Upper lobe of left lung (tissue), 6 donors: ENCODE measurements around the gene CYLD. TPM values are rescaled to one million over a fixed set of nuclear protein-coding genes. Genes with fewer than 3 reads are reported as not detected.

ENCODE experiments used
- ATAC-seq, 2 donors: fragments of 200-7000 bp; cut with Tn5 transposase; one replicate each; pipeline ENCODE4 v1.9.1; 2022; ENCODE audit warnings: mild to moderate bottlenecking in 2 of 2, moderate library complexity in 2 of 2; ENCODE audit not compliant: low FRiP score in 2 of 2
- DNase-seq, 2 donors: peaks; one replicate each; pipeline ENCODE4 v3.0.0-alpha.2; 2019 to 2020
- H3K27ac ChIP-seq, 4 donors: fragments of 200-600 bp; sonication (generic); one replicate each; pipeline ENCODE4 v1.5.1; 2016 to 2019
- H3K27me3 ChIP-seq, 4 donors: fragments of 200-600 bp; sonication (generic); one replicate each; pipeline ENCODE4 v1.5.1; 2017 to 2019
- H3K36me3 ChIP-seq, 4 donors: fragments of 200-600 bp; sonication (generic); one replicate each; pipeline ENCODE4 v1.5.1; 2016 to 2019
- H3K4me1 ChIP-seq, 4 donors: fragments of 200-600 bp; sonication (generic); one replicate each; pipeline ENCODE4 v1.5.1; 2018 to 2019
- H3K4me3 ChIP-seq, 4 donors: fragments of 200-600 bp; sonication (generic); one replicate each; pipeline ENCODE4 v1.5.1; 2017 to 2019; ENCODE audit warnings: mild to moderate bottlenecking in 2 of 4, moderate library complexity in 1 of 4
- H3K9me3 ChIP-seq, 4 donors: fragments of 200-600 bp; sonication (generic); one replicate each; pipeline ENCODE4 v1.5.1; 2018 to 2019
- EP300 ChIP-seq, 4 donors: sonication (generic); formaldehyde crosslinking; IDR thresholded peaks; one replicate each; pipeline ENCODE4 v1.5.1; 2017; ENCODE audit warnings: antibody characterized with exemption in 4 of 4, control low read depth in 2 of 4
- POLR2A ChIP-seq, 4 donors: fragments of 450-650 bp; IDR thresholded peaks; one replicate each; pipeline ENCODE4 v1.5.1; 2016 to 2017; ENCODE audit warnings: antibody characterized with exemption in 4 of 4, mild to moderate bottlenecking in 2 of 4
- POLR2AphosphoS5 ChIP-seq, 2 donors: sonication (generic); formaldehyde crosslinking; IDR thresholded peaks; one replicate each; pipeline ENCODE4 v1.5.1; 2017; ENCODE audit warnings: antibody characterized with exemption in 2 of 2
- WGBS, 2 donors: methylation state at CpG; one replicate each; pipeline ENCODE4 v1.1.5; 2017 to 2018; 5-methylcytosine and 5-hydroxymethylcytosine counted together
- total RNA-seq, 6 donors: library from RNA; depleted of rRNA in 4 of 6; stranded (reverse); fragments of >200 nt in 4 of 6; gene quantifications; one replicate each; pipeline versions ENCODE4 v1.1.0 to v1.2.1, GENCODE V29; 2016 to 2021
- TF ChIP-seq, protein P1 (sequence below), 6 experiments: fragments of 450-650 bp in 4 of 6; fragments of 200-600 bp in 2 of 6; sonication (generic) in 2 of 6; IDR thresholded peaks; one replicate each; pipeline ENCODE4 v1.5.1; 2016 to 2019; ENCODE audit warnings: antibody characterized with exemption in 6 of 6
- donor health status: DM: no; HTN: no; CAD: no; lungs with moderate emphysema.
- donor health status: DM: no; HTN: yes; CAD: no; lungs with severe emphysema.

Gene CYLD
- total RNA-seq, 6 donors from 2014 or later, result 25.5 to 72.1 (median 46.1) TPM

DNA sequence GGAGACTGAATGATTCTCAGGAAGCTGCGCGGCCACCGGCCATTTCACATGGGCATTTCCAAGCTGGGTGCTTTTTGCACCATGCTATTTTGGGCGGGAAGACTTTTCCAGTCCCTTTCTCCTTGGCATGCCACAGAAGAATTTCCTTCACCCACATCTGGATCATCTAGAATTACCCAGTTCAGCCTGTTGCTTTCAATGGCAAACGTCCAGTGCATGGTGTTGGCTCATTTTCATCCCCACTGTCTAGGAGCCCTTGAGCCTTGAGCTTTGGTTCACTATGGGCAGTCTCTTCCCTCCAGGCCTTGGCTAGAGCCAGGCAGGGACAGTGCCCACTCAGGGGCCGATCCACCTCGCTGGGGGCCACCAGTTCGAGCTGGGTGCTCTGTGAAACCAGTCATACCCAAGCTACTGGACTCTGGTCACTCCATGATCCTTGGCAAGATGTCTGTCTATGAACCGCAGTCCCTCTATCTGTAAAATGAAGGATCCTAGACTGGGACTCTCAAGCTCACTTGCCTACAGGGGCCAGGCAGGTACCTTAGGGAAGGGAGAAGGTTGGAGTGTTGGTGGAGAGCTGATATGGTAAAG is 71.1 kb downstream of the CYLD start:
- H3K27me3 ChIP-seq, result no peaks in the 10 kb centered on the region
- H3K4me3 ChIP-seq, result no peak overlapping the region
- no peak overlapping the region for H3K27ac ChIP-seq
- ATAC-seq (no peak), DNase-seq (peak in 1 of 2 donors; percentile 32)
- TF ChIP-seq POLR2AphosphoS5 (IDR thresholded peaks at IDR 0.05), result no peak
- TF ChIP-seq POLR2A (IDR thresholded peaks at IDR 0.05), result no peak
- TF ChIP-seq, protein P1, sequence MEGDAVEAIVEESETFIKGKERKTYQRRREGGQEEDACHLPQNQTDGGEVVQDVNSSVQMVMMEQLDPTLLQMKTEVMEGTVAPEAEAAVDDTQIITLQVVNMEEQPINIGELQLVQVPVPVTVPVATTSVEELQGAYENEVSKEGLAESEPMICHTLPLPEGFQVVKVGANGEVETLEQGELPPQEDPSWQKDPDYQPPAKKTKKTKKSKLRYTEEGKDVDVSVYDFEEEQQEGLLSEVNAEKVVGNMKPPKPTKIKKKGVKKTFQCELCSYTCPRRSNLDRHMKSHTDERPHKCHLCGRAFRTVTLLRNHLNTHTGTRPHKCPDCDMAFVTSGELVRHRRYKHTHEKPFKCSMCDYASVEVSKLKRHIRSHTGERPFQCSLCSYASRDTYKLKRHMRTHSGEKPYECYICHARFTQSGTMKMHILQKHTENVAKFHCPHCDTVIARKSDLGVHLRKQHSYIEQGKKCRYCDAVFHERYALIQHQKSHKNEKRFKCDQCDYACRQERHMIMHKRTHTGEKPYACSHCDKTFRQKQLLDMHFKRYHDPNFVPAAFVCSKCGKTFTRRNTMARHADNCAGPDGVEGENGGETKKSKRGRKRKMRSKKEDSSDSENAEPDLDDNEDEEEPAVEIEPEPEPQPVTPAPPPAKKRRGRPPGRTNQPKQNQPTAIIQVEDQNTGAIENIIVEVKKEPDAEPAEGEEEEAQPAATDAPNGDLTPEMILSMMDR (IDR thresholded peaks at IDR 0.05), result no peak
- 82 to 83% methylated on average over 6 to 9 of the region's 9 CpGs for WGBS, 2 donors
- no peaks in the 10 kb centered on the region for H3K36me3 ChIP-seq
- no peaks in the 10 kb centered on the region for H3K4me1 ChIP-seq
- H3K9me3 ChIP-seq, result no peaks in the 10 kb centered on the region

DNA sequence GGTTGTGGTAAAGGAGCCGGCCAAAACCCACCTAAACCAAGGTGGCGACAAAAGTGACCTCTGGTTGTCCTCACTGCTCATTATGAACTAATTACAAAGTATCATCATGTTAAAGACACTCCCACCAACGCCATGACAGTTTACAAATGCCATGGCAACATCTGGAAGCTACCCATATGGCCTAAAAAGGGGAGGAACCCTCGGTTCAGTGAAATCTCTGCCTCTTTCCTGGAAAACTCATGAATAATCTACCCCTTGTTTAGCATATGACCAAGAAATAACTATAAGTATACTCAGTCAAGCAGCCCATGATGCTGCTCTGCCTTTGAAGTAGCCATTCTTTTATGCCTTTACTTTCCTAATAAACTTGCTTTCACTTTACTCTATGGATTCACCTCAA is 72.2 kb downstream of the CYLD start:
- DNase-seq (no peak), ATAC-seq (no peak)
- Histone ChIP-seq H3K9me3 (no peaks in the 10 kb centered on the region), H3K4me3 (no peak overlapping the region), H3K36me3 (no peaks in the 10 kb centered on the region), H3K27me3 (no peaks in the 10 kb centered on the region), H3K4me1 (no peaks in the 10 kb centered on the region), H3K27ac (no peak overlapping the region)
- 66 to 84% methylated on average over 4 of the region's 4 CpGs for WGBS, 2 donors
- TF ChIP-seq, protein P1 (IDR thresholded peaks at IDR 0.05), result no peak
- TF ChIP-seq POLR2AphosphoS5 (IDR thresholded peaks at IDR 0.05), result no peak
- TF ChIP-seq POLR2A (IDR thresholded peaks at IDR 0.05), result no peak
- no peak for TF ChIP-seq EP300 (IDR thresholded peaks at IDR 0.05)

DNA sequence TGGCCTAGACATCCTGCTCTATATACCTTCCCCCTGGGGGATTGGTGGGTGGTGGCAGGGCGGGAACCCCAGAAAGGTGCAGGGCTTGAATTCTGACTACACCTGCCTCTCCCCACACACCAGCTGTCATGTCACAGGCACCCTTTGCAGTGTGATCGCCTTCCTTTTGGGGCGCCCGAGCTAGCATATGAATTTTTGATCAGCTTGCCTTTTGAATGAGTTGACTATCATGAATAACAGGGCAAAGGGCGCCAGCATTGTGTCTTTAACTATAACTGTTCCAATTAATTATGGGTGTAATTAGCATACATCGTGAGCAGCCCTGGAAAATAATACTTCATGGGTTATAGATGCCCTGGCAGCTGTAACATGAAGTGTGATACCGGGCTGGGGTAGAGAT is 72.7 kb downstream of the CYLD start:
- DNase-seq, result no peak
- TF ChIP-seq POLR2A (IDR thresholded peaks at IDR 0.05), result no peak
- no peak for TF ChIP-seq POLR2AphosphoS5 (IDR thresholded peaks at IDR 0.05)
- no peak for TF ChIP-seq EP300 (IDR thresholded peaks at IDR 0.05)
- TF ChIP-seq, protein P1 (IDR thresholded peaks at IDR 0.05), result no peak
- Histone ChIP-seq H3K4me3 (no peak overlapping the region), H3K9me3 (no peaks in the 10 kb centered on the region), H3K4me1 (no peaks in the 10 kb centered on the region), H3K27ac (no peak overlapping the region), H3K36me3 (no peaks in the 10 kb centered on the region), H3K27me3 (no peaks in the 10 kb centered on the region)
- WGBS, 2 donors, result 95% methylated on average over 7 of the region's 7 CpGs
- ATAC-seq, result no peak

DNA sequence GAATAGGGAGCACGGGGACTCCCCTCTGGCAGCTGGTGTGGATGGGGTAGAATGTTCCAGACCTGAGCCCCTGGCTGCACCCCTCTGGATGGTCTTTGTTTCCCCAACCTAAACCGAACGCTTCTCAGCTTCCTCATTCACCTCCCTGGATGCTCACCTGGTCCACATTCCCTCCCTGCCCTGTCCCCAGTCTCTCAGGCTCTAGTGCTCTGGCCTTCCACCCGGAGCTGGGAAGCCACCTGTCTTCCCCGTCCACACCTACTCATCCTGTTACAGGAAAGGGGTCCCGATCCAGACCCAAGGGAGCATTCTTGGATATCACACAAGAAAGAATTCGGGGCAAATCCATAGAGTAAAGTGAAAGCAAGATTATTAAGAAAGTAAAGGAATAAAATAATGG is 73.5 kb downstream of the CYLD start:
- no peaks in the 10 kb centered on the region for H3K9me3 ChIP-seq
- H3K36me3 ChIP-seq, result no peaks in the 10 kb centered on the region
- no peaks in the 10 kb centered on the region for H3K27me3 ChIP-seq
- DNase-seq (no peak), ATAC-seq (no peak)
- H3K4me3 ChIP-seq, result no peak overlapping the region
- H3K4me1 ChIP-seq, result no peaks in the 10 kb centered on the region
- no peak for TF ChIP-seq EP300 (IDR thresholded peaks at IDR 0.05)
- TF ChIP-seq POLR2A (IDR thresholded peaks at IDR 0.05), result no peak
- no peak overlapping the region for H3K27ac ChIP-seq
- WGBS, 2 donors, result 79 to 83% methylated on average over 7 of the region's 7 CpGs

DNA sequence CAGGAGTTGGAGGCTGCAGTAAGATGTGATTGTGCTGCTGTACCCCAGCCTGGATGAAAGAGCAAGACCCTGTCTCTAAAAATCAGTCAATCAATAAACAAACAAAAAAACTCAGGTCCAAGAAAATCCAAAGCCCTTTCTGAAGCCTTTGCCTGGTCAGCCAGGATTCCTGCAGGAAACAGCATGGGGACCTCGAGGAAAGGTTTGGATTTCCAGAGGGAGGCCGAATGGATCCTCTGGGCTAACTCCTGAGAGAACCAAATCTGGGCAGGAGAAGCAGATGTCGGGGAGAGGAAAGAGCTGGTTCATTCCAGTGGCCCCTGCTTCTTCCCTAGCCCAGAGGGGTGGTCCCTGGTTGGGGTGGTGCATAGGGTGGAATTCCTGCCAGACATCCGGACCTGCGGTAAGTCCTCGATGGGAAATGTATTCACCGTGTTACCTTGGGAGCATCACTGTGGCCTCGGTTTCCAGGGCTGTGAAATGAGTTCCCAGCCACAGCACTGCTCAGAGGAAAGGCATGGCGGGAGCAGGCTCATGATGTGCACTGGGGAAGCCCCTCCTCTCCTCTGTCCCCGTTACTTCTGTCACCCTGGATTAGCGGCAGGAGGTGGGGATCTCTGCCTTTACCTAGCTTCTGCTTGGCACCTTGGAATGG is 75.1 kb downstream of the CYLD start:
- Histone ChIP-seq H3K27me3 (no peaks in the 10 kb centered on the region), H3K4me3 (no peak overlapping the region), H3K27ac (no peak overlapping the region), H3K4me1 (no peaks in the 10 kb centered on the region), H3K36me3 (no peaks in the 10 kb centered on the region), H3K9me3 (no peaks in the 10 kb centered on the region)
- ATAC-seq, result no peak
- DNase-seq, result no peak
- WGBS, 2 donors, result 84 to 90% methylated on average over 7 to 11 of the region's 11 CpGs
- TF ChIP-seq EP300 (IDR thresholded peaks at IDR 0.05) (no peak), POLR2AphosphoS5 (IDR thresholded peaks at IDR 0.05) (no peak), POLR2A (IDR thresholded peaks at IDR 0.05) (no peak)
- TF ChIP-seq, protein P1 (IDR thresholded peaks at IDR 0.05), result no peak
